HG03103 (cell line): ENCODE data around the gene ZFP36L1.

Experiments used
- ATAC-seq: cut with Tn5 transposase; IDR thresholded peaks from one replicate; pipeline ENCODE4 v1.9.1; 2021; ENCODE audit warnings: low read depth; ENCODE audit not compliant: unreplicated experiment

The ZFP36L1 gene

GRCh38 chr14:68747393-68747792 lies 45.5 kb downstream of the ZFP36L1 start:
- ATAC-seq, result no peak

- ATAC-seq, result no peak
Observed at GRCh38 chr14:68744613-68745012, 48.3 kb downstream of the ZFP36L1 start.

DNA sequence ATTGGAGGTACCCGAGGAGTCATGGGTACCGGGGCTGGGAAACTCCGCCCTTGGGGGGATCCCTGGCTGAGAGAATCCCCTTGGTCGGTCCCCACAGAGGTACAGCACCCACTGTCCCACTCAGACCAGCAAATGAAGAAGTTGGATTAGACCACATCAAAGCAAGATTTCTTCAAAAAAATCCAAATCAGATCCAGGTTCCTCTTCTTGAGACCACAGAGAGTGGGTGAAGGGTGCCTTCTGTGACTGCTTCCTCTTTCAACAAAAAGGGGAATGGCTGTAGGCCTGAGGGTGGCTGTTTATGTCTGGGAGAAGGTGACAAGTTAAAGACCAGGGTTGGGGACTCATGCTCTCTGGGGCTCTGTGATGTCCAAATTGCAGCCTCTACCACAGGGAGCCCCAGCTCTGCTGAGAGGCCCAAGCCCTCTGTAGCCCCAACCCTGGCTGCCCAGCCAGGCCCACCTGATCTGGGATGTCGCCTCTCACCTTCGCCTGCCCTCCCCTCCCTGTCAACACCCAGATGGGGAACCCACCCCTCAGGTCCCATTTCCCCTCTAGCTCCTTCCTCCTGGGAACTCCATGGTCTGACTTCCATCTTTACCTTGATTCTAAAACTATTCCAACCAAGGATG lies 50.9 kb downstream of the ZFP36L1 start:
- ATAC-seq, result peak; percentile 81

DNA sequence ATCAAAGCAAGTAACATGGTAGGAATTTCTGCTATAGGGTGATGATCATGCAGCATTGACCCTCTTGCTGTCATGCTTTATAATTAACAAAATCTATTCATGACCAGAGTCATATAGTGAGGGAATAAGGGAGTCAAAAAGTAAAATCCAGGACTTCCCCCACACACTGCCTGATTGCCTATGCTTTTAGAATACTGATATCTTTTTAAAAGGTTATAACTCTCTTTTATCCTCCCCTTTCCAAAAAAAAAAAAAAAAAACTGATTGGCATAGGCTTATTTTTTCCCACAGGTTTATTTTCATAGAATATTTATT lies 51.4 kb downstream of the ZFP36L1 start:
- no peak for ATAC-seq

DNA sequence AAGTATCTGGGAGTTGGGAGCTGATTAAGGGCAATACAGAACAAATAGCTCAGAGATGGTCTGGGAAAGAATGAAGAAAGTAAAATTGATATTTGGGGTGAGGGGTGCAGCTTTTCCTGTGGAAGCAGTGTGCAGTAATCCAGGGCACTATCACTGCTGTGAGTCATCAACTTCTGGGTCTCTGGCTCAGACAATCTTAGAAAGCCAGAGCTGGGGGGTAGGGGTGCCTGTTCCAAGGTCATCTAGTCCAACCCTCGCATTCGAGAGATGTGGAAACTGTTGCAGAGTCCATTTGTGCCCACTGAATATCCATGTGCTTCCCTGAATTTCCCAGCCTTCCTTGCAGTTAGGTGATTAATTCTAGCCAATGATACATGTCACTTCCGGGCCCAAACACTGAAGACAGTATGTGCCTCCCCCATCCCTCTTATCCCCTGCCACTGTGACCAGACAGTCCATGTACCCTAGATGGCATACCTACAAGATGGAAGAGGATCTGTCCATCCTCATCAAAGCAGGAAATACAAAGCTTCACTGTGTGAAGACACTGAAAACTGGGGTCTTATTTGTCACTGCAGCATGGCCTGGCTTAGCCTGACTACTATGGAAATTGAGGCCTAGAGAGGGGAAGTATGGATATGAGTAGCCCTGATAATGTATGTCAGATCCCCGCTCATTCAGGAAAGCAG lies 51.9 kb downstream of the ZFP36L1 start:
- no peak for ATAC-seq

DNA sequence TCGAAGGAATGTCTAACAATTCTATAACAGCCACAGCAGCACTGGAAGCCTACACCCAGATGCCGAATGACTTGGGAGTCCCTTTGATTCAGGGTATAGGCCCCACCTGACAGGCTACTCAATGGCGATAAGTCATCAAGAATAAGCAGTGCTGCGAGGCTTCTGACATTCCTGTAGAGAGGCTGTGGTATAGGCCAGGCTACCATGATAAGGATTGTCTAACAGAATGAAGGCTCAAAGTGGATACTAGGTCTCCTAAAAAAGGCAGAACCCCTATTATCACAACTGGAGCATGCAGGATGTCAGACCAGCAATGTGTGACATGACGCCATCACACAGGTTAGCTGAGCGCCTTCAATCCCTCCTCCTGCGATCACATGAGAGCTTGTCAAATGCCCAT lies 53.2 kb downstream of the ZFP36L1 start:
- ATAC-seq, result no peak

DNA sequence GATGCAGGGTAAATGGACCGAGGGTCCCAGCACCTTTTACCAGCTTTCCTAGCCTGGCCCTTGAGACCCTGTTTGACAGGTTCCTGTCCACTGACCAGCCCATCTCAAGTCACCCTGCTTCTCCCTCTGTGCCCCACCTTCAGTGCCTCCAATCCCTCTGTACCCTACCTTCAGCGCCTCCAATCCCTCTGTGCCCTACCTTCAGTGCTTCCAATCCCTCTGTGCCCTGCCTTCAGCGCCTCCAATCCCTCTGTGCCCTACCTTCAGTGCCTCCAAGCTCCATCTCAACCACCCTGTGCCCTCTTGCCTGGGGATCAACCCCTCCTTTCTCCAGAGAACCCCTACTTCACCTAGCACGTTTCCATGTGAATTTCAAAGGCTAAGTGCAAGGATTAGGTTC lies 54.3 kb downstream of the ZFP36L1 start:
- ATAC-seq, result no peak
